Measurements from ENCODE around the gene NEAT1. TPM values are rescaled to one million over a fixed set of nuclear protein-coding genes. Genes with fewer than 3 reads are reported as not detected.

The NEAT1 gene
- total and polyA plus RNA-seq, 2 of the 8 experiments (the other 6 are each of a cell fraction or from before 2014, with no cell fraction given): 2.4 to 10.7 TPM

DNA sequence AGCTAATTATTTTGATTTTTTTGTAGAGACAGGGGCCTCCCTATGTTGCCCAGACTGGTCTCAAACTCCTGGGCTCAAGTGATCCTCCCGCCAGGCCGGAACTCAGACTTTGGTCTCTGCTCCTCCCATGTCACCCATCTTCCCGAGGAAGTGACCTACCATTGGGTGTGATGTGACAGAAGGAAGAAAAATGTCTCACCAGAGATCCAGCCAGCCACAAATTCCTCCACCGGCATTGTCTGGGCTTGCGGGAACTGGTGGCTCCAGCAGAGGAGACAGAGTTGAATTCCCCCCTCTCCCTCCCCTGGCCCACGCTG, 40.9 kb upstream of the NEAT1 start:
- H2BK15ac ChIP-seq (ENCODE audit: low read length): no peak overlapping the region; the same call in 1 of the 2 replicates
- no peaks in the 10 kb centered on the region for H3K79me2 ChIP-seq (ENCODE audit: control insufficient read depth in 1 of 2, insufficient read depth in 2 of 2, low read length in 2 of 2)
- H2AFZ ChIP-seq (ENCODE audit: low read length): 0 out of 2 replicates have a peak overlapping the region, but pooled peaks have one; percentile 74
- DNase-seq (ENCODE audit: low read depth in 1 of 2, low spot score in 2 of 2): no peak
- H2BK120ac ChIP-seq (replicated peaks; ENCODE audit: low read depth, low read length): peak overlapping the region; percentile 24
- H4K5ac ChIP-seq (ENCODE audit: insufficient read length, low read depth, low read length): peak overlapping the region; percentile 39
- H2BK12ac ChIP-seq (ENCODE audit: low read depth, low read length): 0 out of 2 replicates have a peak overlapping the region, but pooled peaks have one; percentile 44
- peak overlapping the region; percentile 96 for H4K91ac ChIP-seq (replicated peaks; ENCODE audit: insufficient read length, low read length)
- H2AK5ac ChIP-seq (ENCODE audit: low read depth, low read length): no peak overlapping the region
- peaks cover 2% of the 10 kb centered on the region; the same call in 1 of the 2 replicates for H3K23me2 ChIP-seq (ENCODE audit: low read depth, low read length)
- H3K9ac ChIP-seq (replicated peaks in 1 of 4; ENCODE audit: extremely low read depth in 1 of 4, low read depth in 3 of 4, low read length in 3 of 4): no peak overlapping the region
- no peak overlapping the region for H3K56ac ChIP-seq (replicated peaks; ENCODE audit: insufficient read length, low read depth, low read length)
- 89% methylated on average over 6 of the region's 6 CpGs; no CpG with 5 or more reads in 1 of the 2 experiments for WGBS, 2 experiments (ENCODE audit: extremely low coverage in 1 of 2, insufficient coverage in 1 of 2, insufficient read length in 1 of 2, insufficient replicate concordance in 2 of 2, low coverage in 1 of 2, low lambda C conversion rate in 2 of 2, missing lambda C conversion rate in 1 of 2)
- FAIRE-seq: no peak
- no peak overlapping the region for H4K8ac ChIP-seq (ENCODE audit: extremely low read depth, insufficient read depth, low read length)
- ChIA-PET POLR2A (ENCODE audit: partially characterized antibody) (interaction anchor here (0.6 to 2.1 kb wide), 4 partner anchors 8 to 61 kb away, joined by 3 to 9 read pairs (median 4); partner anchors contain the start of gene NEAT1), CTCF (ENCODE audit: partially characterized antibody) (interaction anchor here (0.7 to 5.2 kb wide), 11 partner anchors 9 to 128 kb away, joined by 3 to 30 read pairs (median 5); no protein-coding TSS in a partner anchor)
- H3K36me3 ChIP-seq (ENCODE audit: control insufficient read depth in 2 of 4, insufficient read depth in 4 of 4, low read length in 3 of 4): no peaks in the 10 kb centered on the region
- H3K4me2 ChIP-seq (ENCODE audit: insufficient read depth in 1 of 2, low read depth in 2 of 2, low read length in 2 of 2): no peak overlapping the region
- H3K14ac ChIP-seq (ENCODE audit: insufficient read length): no peak overlapping the region
- H3K27ac ChIP-seq (ENCODE audit: low read depth, low read length): no peak overlapping the region
- H3K4ac ChIP-seq (replicated peaks; ENCODE audit: insufficient read length, low read depth, low read length): no peak overlapping the region
- 0 out of 7 replicates have a peak, but pooled peaks cover 0 to 1% (median 0%) of the 10 kb centered on the region in 4 experiments for H3K27me3 ChIP-seq (replicated peaks in 1 of 4; ENCODE audit: control insufficient read depth in 3 of 4, extremely low read depth in 1 of 4, insufficient read depth in 3 of 4, low read length in 3 of 4)
- H3K4me3 ChIP-seq (ENCODE audit: extremely low read depth in 1 of 4, insufficient read depth in 2 of 4, low read depth in 3 of 4, low read length in 4 of 4): no peak overlapping the region
- H3K9me3 ChIP-seq (ENCODE audit: insufficient read depth in 2 of 2, low read depth in 1 of 2, low read length in 1 of 2): no peaks in the 10 kb centered on the region
- peak overlapping the region; percentile 83 for H2BK5ac ChIP-seq (ENCODE audit: low read depth, low read length)
- H3K4me1 ChIP-seq (replicated peaks in 1 of 4; ENCODE audit: control insufficient read depth in 3 of 4, insufficient read depth in 4 of 4, low read length in 3 of 4): peaks cover 0 to 12% (median 11%) of the 10 kb centered on the region in 4 experiments; a peak in 5 of 7 replicates
- H3K23ac ChIP-seq (ENCODE audit: insufficient read length): no peak overlapping the region
- peak overlapping the region; percentile 75; the same call in 1 of the 2 replicates for H3K18ac ChIP-seq (ENCODE audit: extremely low read depth, low read length)
- H4K20me1 ChIP-seq (replicated peaks in 1 of 2; ENCODE audit: control insufficient read depth in 1 of 2, insufficient read depth in 2 of 2, low read length in 2 of 2): no peaks in the 10 kb centered on the region
- H3K79me1 ChIP-seq (ENCODE audit: low read depth, low read length): no peaks in the 10 kb centered on the region
- no peak overlapping the region for H2BK20ac ChIP-seq (ENCODE audit: low read length)
- no peak for TF ChIP-seq JUN (IDR thresholded peaks at IDR 0.05; ENCODE audit: low read depth, low read length)
- no peak for TF ChIP-seq GTF2F1 (IDR thresholded peaks at IDR 0.05; ENCODE audit: borderline replicate concordance, low read depth, low read length)
- TF ChIP-seq PHF8 (conservative IDR thresholded peaks at IDR 0.05; ENCODE audit: low read depth, low read length): no peak
- TF ChIP-seq SIRT6 (IDR thresholded peaks at IDR 0.05; ENCODE audit: low read length): no peak
- no peak for TF ChIP-seq HDAC2 (IDR thresholded peaks at IDR 0.05; ENCODE audit: borderline replicate concordance in 1 of 2, low read depth in 2 of 2, low read length in 2 of 2)
- TF ChIP-seq CEBPB (IDR thresholded peaks at IDR 0.05; ENCODE audit: low read depth, low read length): no peak
- TF ChIP-seq TBP (IDR thresholded peaks at IDR 0.05; ENCODE audit: low read depth, low read length): no peak
- no peak for TF ChIP-seq RNF2 (IDR thresholded peaks at IDR 0.05; ENCODE audit: borderline replicate concordance, low read depth, low read length, missing control alignments, poor library complexity, severe bottlenecking)
- TF ChIP-seq, protein P1, sequence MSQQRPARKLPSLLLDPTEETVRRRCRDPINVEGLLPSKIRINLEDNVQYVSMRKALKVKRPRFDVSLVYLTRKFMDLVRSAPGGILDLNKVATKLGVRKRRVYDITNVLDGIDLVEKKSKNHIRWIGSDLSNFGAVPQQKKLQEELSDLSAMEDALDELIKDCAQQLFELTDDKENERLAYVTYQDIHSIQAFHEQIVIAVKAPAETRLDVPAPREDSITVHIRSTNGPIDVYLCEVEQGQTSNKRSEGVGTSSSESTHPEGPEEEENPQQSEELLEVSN (IDR thresholded peaks at IDR 0.05): no peak
- TF ChIP-seq RFX5 (IDR thresholded peaks at IDR 0.05; ENCODE audit: borderline replicate concordance, low read depth, low read length): no peak
- no peak for TF ChIP-seq JUND (IDR thresholded peaks at IDR 0.05; ENCODE audit: low read length)

Measured in H1 (cell line).